IMR-90 (cell line): ENCODE results near the gene UBAP2L.

ENCODE experiments used
- BHLHE40 ChIP-seq: fragments of 150-350 bp; IDR thresholded peaks from 2 replicates; pipeline ENCODE4 v1.6.1; 2016; ENCODE audit warnings: mild to moderate bottlenecking, low read depth, low read length
- MAFK ChIP-seq: IDR thresholded peaks from 2 replicates; pipeline ENCODE4 v1.6.1; 2012; ENCODE audit warnings: low read depth, low read length, improper control_type of control experiment
- MAZ ChIP-seq: IDR thresholded peaks from 2 replicates; pipeline ENCODE4 v1.6.1; 2012; ENCODE audit warnings: low read depth, mild to moderate bottlenecking, low read length, improper control_type of control experiment, moderate library complexity, borderline replicate concordance
- NFE2L2 ChIP-seq: fragments of 150-350 bp; IDR thresholded peaks from 2 replicates; pipeline ENCODE4 v1.6.1; 2016; ENCODE audit warnings: low read depth, mild to moderate bottlenecking, low read length
- POLR2A ChIP-seq: IDR thresholded peaks from 2 replicates; pipeline ENCODE4 v1.6.1; 2012; ENCODE audit warnings: mild to moderate bottlenecking, low read depth, low read length
- RAD21 ChIP-seq: IDR thresholded peaks from 2 replicates; pipeline ENCODE4 v1.6.1; 2012; ENCODE audit warnings: low read length, improper control_type of control experiment
- RCOR1 ChIP-seq: IDR thresholded peaks from 2 replicates; pipeline ENCODE4 v1.6.1; 2012; ENCODE audit warnings: mild to moderate bottlenecking, low read length, improper control_type of control experiment; ENCODE audit not compliant: insufficient replicate concordance
- SMC3 ChIP-seq: fragments of 150-350 bp; IDR thresholded peaks from 2 replicates; pipeline ENCODE4 v1.6.1; 2016; ENCODE audit warnings: low read depth, mild to moderate bottlenecking, antibody characterized with exemption, low read length, moderate library complexity
- TF ChIP-seq, protein P1 (sequence below): conservative IDR thresholded peaks from 2 replicates; pipeline ENCODE4 v1.5.1; 2012; ENCODE audit warnings: mild to moderate bottlenecking, low read depth, low read length, improper control_type of control experiment
- TF ChIP-seq, protein P2 (sequence below): fragments of 150-350 bp; IDR thresholded peaks from 2 replicates; pipeline ENCODE4 v1.6.1; 2017; ENCODE audit warnings: mild to moderate bottlenecking, antibody characterized with exemption, low read length, low read depth

DNA sequence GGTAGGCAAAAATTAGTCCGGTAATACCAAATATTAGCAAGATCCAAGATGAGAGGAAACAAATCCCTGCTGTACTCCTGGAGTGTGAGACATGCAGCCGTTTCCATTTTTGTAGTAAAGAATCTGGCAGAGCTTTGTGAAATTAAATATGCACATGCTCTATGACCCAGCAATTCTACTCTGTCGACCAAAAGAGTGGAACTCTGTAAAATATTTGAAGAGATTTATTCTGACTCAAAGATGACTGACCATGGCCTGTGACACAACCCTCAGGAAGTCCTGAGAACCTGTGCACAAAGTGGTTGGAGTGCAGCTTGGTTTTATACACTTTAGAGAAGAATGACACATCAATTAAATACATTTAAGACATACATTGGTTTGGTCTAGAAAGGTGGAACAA lies 67.9 kb downstream of the UBAP2L start:
- TF ChIP-seq, protein P1, sequence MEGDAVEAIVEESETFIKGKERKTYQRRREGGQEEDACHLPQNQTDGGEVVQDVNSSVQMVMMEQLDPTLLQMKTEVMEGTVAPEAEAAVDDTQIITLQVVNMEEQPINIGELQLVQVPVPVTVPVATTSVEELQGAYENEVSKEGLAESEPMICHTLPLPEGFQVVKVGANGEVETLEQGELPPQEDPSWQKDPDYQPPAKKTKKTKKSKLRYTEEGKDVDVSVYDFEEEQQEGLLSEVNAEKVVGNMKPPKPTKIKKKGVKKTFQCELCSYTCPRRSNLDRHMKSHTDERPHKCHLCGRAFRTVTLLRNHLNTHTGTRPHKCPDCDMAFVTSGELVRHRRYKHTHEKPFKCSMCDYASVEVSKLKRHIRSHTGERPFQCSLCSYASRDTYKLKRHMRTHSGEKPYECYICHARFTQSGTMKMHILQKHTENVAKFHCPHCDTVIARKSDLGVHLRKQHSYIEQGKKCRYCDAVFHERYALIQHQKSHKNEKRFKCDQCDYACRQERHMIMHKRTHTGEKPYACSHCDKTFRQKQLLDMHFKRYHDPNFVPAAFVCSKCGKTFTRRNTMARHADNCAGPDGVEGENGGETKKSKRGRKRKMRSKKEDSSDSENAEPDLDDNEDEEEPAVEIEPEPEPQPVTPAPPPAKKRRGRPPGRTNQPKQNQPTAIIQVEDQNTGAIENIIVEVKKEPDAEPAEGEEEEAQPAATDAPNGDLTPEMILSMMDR, result no peak
- TF ChIP-seq POLR2A (no peak), RCOR1 (no peak), MAFK (no peak), SMC3 (no peak), NFE2L2 (no peak), MAZ (no peak), BHLHE40 (no peak), RAD21 (no peak)
- TF ChIP-seq, protein P2, sequence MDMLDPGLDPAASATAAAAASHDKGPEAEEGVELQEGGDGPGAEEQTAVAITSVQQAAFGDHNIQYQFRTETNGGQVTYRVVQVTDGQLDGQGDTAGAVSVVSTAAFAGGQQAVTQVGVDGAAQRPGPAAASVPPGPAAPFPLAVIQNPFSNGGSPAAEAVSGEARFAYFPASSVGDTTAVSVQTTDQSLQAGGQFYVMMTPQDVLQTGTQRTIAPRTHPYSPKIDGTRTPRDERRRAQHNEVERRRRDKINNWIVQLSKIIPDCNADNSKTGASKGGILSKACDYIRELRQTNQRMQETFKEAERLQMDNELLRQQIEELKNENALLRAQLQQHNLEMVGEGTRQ, result no peak
